H9 (cell line): ENCODE data around the gene PHACTR2. TPM values are rescaled to one million over a fixed set of nuclear protein-coding genes. Genes with fewer than 3 reads are reported as not detected.

Experiments used
- DNase-seq: peaks from one replicate; pipeline ENCODE4 v3.0.0-alpha.2; 2017
- H2AFZ ChIP-seq: one replicate; pipeline ENCODE4 v1.6.1; 2013; ENCODE audit warnings: mild to moderate bottlenecking, low read length, control low read depth, moderate library complexity
- H2AK5ac ChIP-seq: 2 replicates; pipeline ENCODE4 v1.6.1; 2013; ENCODE audit warnings: low read length, control low read depth, mixed read lengths; ENCODE audit not compliant: insufficient read length
- H2BK120ac ChIP-seq: one replicate; pipeline ENCODE4 v1.6.1; 2013; ENCODE audit warnings: low read depth, mild to moderate bottlenecking, low read length, control low read depth, inconsistent platforms; ENCODE audit not compliant: poor library complexity, severe bottlenecking
- H2BK12ac ChIP-seq: 2 replicates; pipeline ENCODE4 v1.6.1; 2013; ENCODE audit warnings: low read length, control low read depth, mixed read lengths, low read depth; ENCODE audit not compliant: insufficient read length
- H2BK15ac ChIP-seq: 2 replicates; pipeline ENCODE4 v1.6.1; 2013; ENCODE audit warnings: low read depth, low read length, control low read depth
- H2BK20ac ChIP-seq: one replicate; pipeline ENCODE4 v1.6.1; 2013; ENCODE audit warnings: low read depth, mild to moderate bottlenecking, low read length, control low read depth, inconsistent platforms; ENCODE audit not compliant: poor library complexity, severe bottlenecking
- H2BK5ac ChIP-seq: 2 replicates; pipeline ENCODE4 v1.6.1; 2013; ENCODE audit warnings: low read length, control low read depth, mixed read lengths; ENCODE audit not compliant: insufficient read length
- H3K14ac ChIP-seq: 2 replicates; pipeline ENCODE4 v1.6.1; 2013; ENCODE audit warnings: low read length, control low read depth; ENCODE audit not compliant: insufficient read depth
- H3K18ac ChIP-seq: 2 replicates; pipeline ENCODE4 v1.6.1; 2013; ENCODE audit warnings: low read depth, mild to moderate bottlenecking, mixed read lengths, low read length, control low read depth; ENCODE audit not compliant: insufficient read length
- H3K23ac ChIP-seq: 2 replicates; pipeline ENCODE4 v1.6.1; 2013; ENCODE audit warnings: low read length, control low read depth, mixed read lengths, low read depth; ENCODE audit not compliant: insufficient read length
- H3K23me2 ChIP-seq: 2 replicates; pipeline ENCODE4 v1.6.1; 2013; ENCODE audit warnings: low read depth, mild to moderate bottlenecking, mixed read lengths, low read length, control low read depth; ENCODE audit not compliant: insufficient read length, poor library complexity, severe bottlenecking
- H3K27ac ChIP-seq: 2 replicates; pipeline ENCODE4 v1.5.1; 2013; ENCODE audit warnings: low read length, control low read depth, mixed read lengths, low read depth; ENCODE audit not compliant: insufficient read length
- H3K27me3 ChIP-seq: 2 replicates; pipeline ENCODE4 v1.6.1; 2013; ENCODE audit warnings: low read length, control low read depth, inconsistent platforms; ENCODE audit not compliant: insufficient read depth
- H3K4ac ChIP-seq: 2 replicates; pipeline ENCODE4 v1.6.1; 2013; ENCODE audit warnings: low read depth, mild to moderate bottlenecking, control low read depth, inconsistent platforms, low read length, moderate library complexity
- H3K4me1 ChIP-seq: 2 replicates; pipeline ENCODE4 v1.6.1; 2013; ENCODE audit warnings: low read length, control low read depth, inconsistent platforms; ENCODE audit not compliant: insufficient read depth
- H3K4me2 ChIP-seq: 2 replicates; pipeline ENCODE4 v1.6.1; 2013; ENCODE audit warnings: low read length, control low read depth, mixed read lengths; ENCODE audit not compliant: insufficient read length, insufficient read depth
- H3K56ac ChIP-seq: 2 replicates; pipeline ENCODE4 v1.6.1; 2013; ENCODE audit warnings: low read depth, mild to moderate bottlenecking, mixed read lengths, low read length, control low read depth; ENCODE audit not compliant: insufficient read length
- H3K79me1 ChIP-seq: 2 replicates; pipeline ENCODE4 v1.6.1; 2013; ENCODE audit warnings: low read depth, mild to moderate bottlenecking, moderate library complexity, low read length, control low read depth, inconsistent platforms; ENCODE audit not compliant: insufficient read depth, poor library complexity, severe bottlenecking
- H3K79me2 ChIP-seq: 2 replicates; pipeline ENCODE4 v1.6.1; 2013; ENCODE audit warnings: low read length, control low read depth, inconsistent platforms; ENCODE audit not compliant: insufficient read depth
- H3K9ac ChIP-seq: 2 replicates; pipeline ENCODE4 v1.6.1; 2013; ENCODE audit warnings: low read length, control low read depth, mixed read lengths; ENCODE audit not compliant: insufficient read length; ENCODE audit errors: extremely low read depth
- H3K9me3 ChIP-seq: one replicate; pipeline ENCODE4 v1.6.1; 2013; ENCODE audit warnings: low read depth, low read length, inconsistent platforms; ENCODE audit not compliant: control insufficient read depth
- H3T11ph ChIP-seq: one replicate; pipeline ENCODE4 v1.6.1; 2013; ENCODE audit warnings: mild to moderate bottlenecking, low read length, control low read depth, inconsistent platforms
- H4K20me1 ChIP-seq: one replicate; pipeline ENCODE4 v1.6.1; 2013; ENCODE audit not compliant: control insufficient read depth, insufficient read length, insufficient read depth
- H4K5ac ChIP-seq: 2 replicates; pipeline ENCODE4 v1.6.1; 2013; ENCODE audit warnings: low read depth, mild to moderate bottlenecking, mixed read lengths, low read length, control low read depth; ENCODE audit not compliant: insufficient read length
- H4K8ac ChIP-seq: replicated peaks from 2 replicates; pipeline ENCODE4 v1.6.1; 2013; ENCODE audit warnings: low read length, control low read depth, mixed read lengths, low read depth; ENCODE audit not compliant: insufficient read length
- H4K91ac ChIP-seq: 2 replicates; pipeline ENCODE4 v1.6.1; 2013; ENCODE audit warnings: low read depth, mild to moderate bottlenecking, moderate library complexity, mixed read lengths, low read length, control low read depth; ENCODE audit not compliant: insufficient read length
- H3K27ac Mint-ChIP-seq, 3 experiments: 2 replicates in 2 of 3; 3 replicates in 1 of 3; pipeline ENCODE4 v1.8.0; 2020 to 2021; ENCODE audit warnings: mixed read lengths in 3 of 3, mild to moderate bottlenecking in 1 of 3, moderate library complexity in 1 of 3
- H3K27me3 Mint-ChIP-seq: 2 replicates; pipeline ENCODE4 v1.8.0; 2021; ENCODE audit warnings: low read depth, mild to moderate bottlenecking, moderate library complexity, mixed read lengths
- H3K36me3 Mint-ChIP-seq, 3 experiments: 2 replicates in 2 of 3; 3 replicates in 1 of 3; pipeline ENCODE4 v1.8.0; 2020 to 2021; ENCODE audit warnings: low read depth in 3 of 3, mixed read lengths in 3 of 3; ENCODE audit not compliant: insufficient read depth in 1 of 3
- H3K4me1 Mint-ChIP-seq, 2 experiments: 2 replicates each; pipeline ENCODE4 v1.8.0; 2020; ENCODE audit warnings: mixed read lengths in 2 of 2
- H3K4me3 Mint-ChIP-seq, 2 experiments: 2 replicates in 1 of 2; 3 replicates in 1 of 2; pipeline ENCODE4 v1.8.0; 2020 to 2021; ENCODE audit warnings: mild to moderate bottlenecking in 2 of 2, mixed read lengths in 2 of 2, moderate library complexity in 1 of 2
- H3K9me3 Mint-ChIP-seq, 2 experiments: 2 replicates in 1 of 2; 3 replicates in 1 of 2; pipeline ENCODE4 v1.8.0; 2020; ENCODE audit warnings: mild to moderate bottlenecking in 2 of 2, mixed read lengths in 2 of 2, moderate library complexity in 1 of 2
- CTCF ChIP-seq: fragments of 200-600 bp; sonication (generic); conservative IDR thresholded peaks from 3 replicates; pipeline ENCODE4 v1.8.0; 2021; ENCODE audit warnings: antibody characterized with exemption, mild to moderate bottlenecking
- WGBS: extraction: QIAGEN DNeasy Blood & Tissue Kit; methylation state at CpG from one replicate; pipeline ENCODE4 v1.1.7; 2013; ENCODE audit warnings: missing lambda C conversion rate, low lambda C conversion rate, mixed read lengths; ENCODE audit not compliant: insufficient read length; ENCODE audit errors: extremely low coverage; 5-methylcytosine and 5-hydroxymethylcytosine counted together
- total RNA-seq: library from RNA; stranded (reverse); gene quantifications from 2 replicates; pipeline ENCODE4 v1.2.1, GENCODE V29; 2021

The PHACTR2 gene
- total RNA-seq, 1 experiment from 2014 or later = 131 TPM

- H3K27ac Mint-ChIP-seq = no peak overlapping the region
- H3K4me1 ChIP-seq = no peaks in the 10 kb centered on the region
- no peak overlapping the region for H4K8ac ChIP-seq
- H3K4me3 Mint-ChIP-seq = no peak overlapping the region
- no peaks in the 10 kb centered on the region for H3K27me3 Mint-ChIP-seq
- no peak overlapping the region for H2BK5ac ChIP-seq
- H3K18ac ChIP-seq = no peak overlapping the region
- H3K36me3 Mint-ChIP-seq = peaks cover 23 to 68% (median 51%) of the 10 kb centered on the region in 3 experiments
- TF ChIP-seq CTCF = no peak
- no peak overlapping the region for H2BK15ac ChIP-seq
- H3K4me1 Mint-ChIP-seq = no peaks in the 10 kb centered on the region
- peaks cover 0 to 2% of the 10 kb centered on the region in 2 experiments; a peak in 1 of 5 replicates for H3K9me3 Mint-ChIP-seq
- H2BK12ac ChIP-seq = no peak overlapping the region
- H3K79me2 ChIP-seq = no peaks in the 10 kb centered on the region
- no peaks in the 10 kb centered on the region for H3K27me3 ChIP-seq
- H3K14ac ChIP-seq = no peak overlapping the region
- no peak overlapping the region for H2AK5ac ChIP-seq
- no peak overlapping the region for H3K27ac ChIP-seq
- no peaks in the 10 kb centered on the region for H3K23me2 ChIP-seq
- no peak overlapping the region for H2BK20ac ChIP-seq
- H4K91ac ChIP-seq = no peak overlapping the region
- H3K79me1 ChIP-seq = no peaks in the 10 kb centered on the region
- no CpG with 5 or more reads among the region's 5 CpGs for WGBS
- H2BK120ac ChIP-seq = no peak overlapping the region
- H3K56ac ChIP-seq = no peak overlapping the region
- no peaks in the 10 kb centered on the region for H4K20me1 ChIP-seq
- H3K4me2 ChIP-seq = no peak overlapping the region
- H2AFZ ChIP-seq = no peak overlapping the region
- H3T11ph ChIP-seq = no peak overlapping the region
- H4K5ac ChIP-seq = no peak overlapping the region
- no peaks in the 10 kb centered on the region for H3K9me3 ChIP-seq
- no peak overlapping the region for H3K23ac ChIP-seq
- no peak overlapping the region for H3K4ac ChIP-seq
- no peak for DNase-seq
- no peak overlapping the region for H3K9ac ChIP-seq
These were observed 47.1 kb downstream of the PHACTR2 start for GRCh38 chr6:143724876-143725275.
